SK-MEL-5 (cell line): Measurements from ENCODE around the gene MCAM. TPM values are rescaled to one million over a fixed set of nuclear protein-coding genes. Genes with fewer than 3 reads are reported as not detected.

Experiments
- DNase-seq: peaks from one replicate; pipeline ENCODE4 v3.0.0-alpha.2; 2016; ENCODE audit warnings: low read depth, low spot score
- in situ Hi-C: cut with HindIII; loops from 2 replicates; pipeline ENCODE4 v1.10.0; 2016; ENCODE audit warnings: low sequenced_read_pairs, high pct_unique_total_duplicates, low pct_unique_long_range_greater_than_20kb
- total RNA-seq: library from RNA; depleted of rRNA; stranded (reverse); fragments of >200 nt; shearing (Covaris generic); gene quantifications from 2 replicates; pipeline ENCODE4 v1.2.3, GENCODE V29; 2014

MCAM gene
- total RNA-seq, 1 experiment from 2014 or later: 356 TPM

GRCh38 chr11:119335655-119336543 lies 19.0 kb upstream of the MCAM start:
- no peak for DNase-seq
- in situ Hi-C loops: no loop called here

GRCh38 chr11:119335091-119335654 lies 18.2 kb upstream of the MCAM start:
- in situ Hi-C loops: no loop called here

GRCh38 chr11:119334174-119334930 lies 17.4 kb upstream of the MCAM start, which contains the start of gene RNF26:
Gene RNF26 (plus strand): TSS chr11:119334527. CDS start chr11:119335123, 596 bp downstream.
- DNase-seq: peak; percentile 97
- in situ Hi-C loops: no loop called here

More at GRCh38 chr11:119335091-119335654, 18.2 kb upstream of the MCAM start:
- DNase-seq: no peak

- DNase-seq: no peak
- in situ Hi-C loops: no loop called here
These were observed 15.3 kb upstream of the MCAM start for GRCh38 chr11:119332111-119332765.

- in situ Hi-C loops: no loop called here
- DNase-seq: no peak
These were observed 13.3 kb upstream of the MCAM start for GRCh38 chr11:119330237-119330636.

GRCh38 chr11:119329320-119329719 lies 12.4 kb upstream of the MCAM start:
- in situ Hi-C loops: no loop called here
- no peak for DNase-seq

- DNase-seq: no peak
- in situ Hi-C loops: no loop called here
These were observed 7.3 kb upstream of the MCAM start for GRCh38 chr11:119324189-119324588.

- in situ Hi-C loops: no loop called here
These were observed 6.7 kb upstream of the MCAM start for GRCh38 chr11:119323532-119324033.

GRCh38 chr11:119322921-119323531 lies 6.1 kb upstream of the MCAM start:
- in situ Hi-C loops: no loop called here
- DNase-seq: no peak

More at GRCh38 chr11:119323532-119324033, 6.7 kb upstream of the MCAM start:
- peak; percentile 77 for DNase-seq

- peak; percentile 40 for DNase-seq
- in situ Hi-C loops: no loop called here
These were observed 5.4 kb upstream of the MCAM start for GRCh38 chr11:119322360-119322739.

- in situ Hi-C loops: no loop called here
- no peak for DNase-seq
These were observed 4.0 kb upstream of the MCAM start for GRCh38 chr11:119320776-119321524.

GRCh38 chr11:119320240-119320775 lies 3.4 kb upstream of the MCAM start:
- peak; percentile 43 for DNase-seq
- in situ Hi-C loops: no loop called here

GRCh38 chr11:119319700-119320239 lies 2.8 kb upstream of the MCAM start:
- in situ Hi-C loops: no loop called here

GRCh38 chr11:119319136-119319699 lies 2.3 kb upstream of the MCAM start:
- in situ Hi-C loops: no loop called here
- no peak for DNase-seq

More at GRCh38 chr11:119319700-119320239, 2.8 kb upstream of the MCAM start:
- no peak for DNase-seq

GRCh38 chr11:119318240-119319135 lies 1.6 kb upstream of the MCAM start:
- in situ Hi-C loops: no loop called here
- no peak for DNase-seq
